IMR-90 (cell line): Measurements from ENCODE around the gene DLX2.

ENCODE experiments used
- CEBPB ChIP-seq: IDR thresholded peaks from 2 replicates; pipeline ENCODE4 v1.6.1; 2012; ENCODE audit warnings: low read depth, low read length, improper control_type of control experiment
- MXI1 ChIP-seq: IDR thresholded peaks from 2 replicates; pipeline ENCODE4 v1.6.1; 2012; ENCODE audit warnings: low read depth, mild to moderate bottlenecking, low read length, moderate library complexity, borderline replicate concordance
- TF ChIP-seq, protein P1 (sequence below): conservative IDR thresholded peaks from 2 replicates; pipeline ENCODE4 v1.5.1; 2012; ENCODE audit warnings: mild to moderate bottlenecking, low read depth, low read length, improper control_type of control experiment

GRCh38 chr2:172079838-172080640 is 22.7 kb downstream of the DLX2 start:
- TF ChIP-seq, protein P1, sequence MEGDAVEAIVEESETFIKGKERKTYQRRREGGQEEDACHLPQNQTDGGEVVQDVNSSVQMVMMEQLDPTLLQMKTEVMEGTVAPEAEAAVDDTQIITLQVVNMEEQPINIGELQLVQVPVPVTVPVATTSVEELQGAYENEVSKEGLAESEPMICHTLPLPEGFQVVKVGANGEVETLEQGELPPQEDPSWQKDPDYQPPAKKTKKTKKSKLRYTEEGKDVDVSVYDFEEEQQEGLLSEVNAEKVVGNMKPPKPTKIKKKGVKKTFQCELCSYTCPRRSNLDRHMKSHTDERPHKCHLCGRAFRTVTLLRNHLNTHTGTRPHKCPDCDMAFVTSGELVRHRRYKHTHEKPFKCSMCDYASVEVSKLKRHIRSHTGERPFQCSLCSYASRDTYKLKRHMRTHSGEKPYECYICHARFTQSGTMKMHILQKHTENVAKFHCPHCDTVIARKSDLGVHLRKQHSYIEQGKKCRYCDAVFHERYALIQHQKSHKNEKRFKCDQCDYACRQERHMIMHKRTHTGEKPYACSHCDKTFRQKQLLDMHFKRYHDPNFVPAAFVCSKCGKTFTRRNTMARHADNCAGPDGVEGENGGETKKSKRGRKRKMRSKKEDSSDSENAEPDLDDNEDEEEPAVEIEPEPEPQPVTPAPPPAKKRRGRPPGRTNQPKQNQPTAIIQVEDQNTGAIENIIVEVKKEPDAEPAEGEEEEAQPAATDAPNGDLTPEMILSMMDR: no peak
- TF ChIP-seq MXI1: no peak
- TF ChIP-seq CEBPB: no peak
